ENCODE results near the gene C10orf67. TPM values are rescaled to one million over a fixed set of nuclear protein-coding genes. Genes with fewer than 3 reads are reported as not detected.

C10orf67 gene
- polyA plus RNA-seq, 1 experiment, result 0.15 TPM

DNA sequence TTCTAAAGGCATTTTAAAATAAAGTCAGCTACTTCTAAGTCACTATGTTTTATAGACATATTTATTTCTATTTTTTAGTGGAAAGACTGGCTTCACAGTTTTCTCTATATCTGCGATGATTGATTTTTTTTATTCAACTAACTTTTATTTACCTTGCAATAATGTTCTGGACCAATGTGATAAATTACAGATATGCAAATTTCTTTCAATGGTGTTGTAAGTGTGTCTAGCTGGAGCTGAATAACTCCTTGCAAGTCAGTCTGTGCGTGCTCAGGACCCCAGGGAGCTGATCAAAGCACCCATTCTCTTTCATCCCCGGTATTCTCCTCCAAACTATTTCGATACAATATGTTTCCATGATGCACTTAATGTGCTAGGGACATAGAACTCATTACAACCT is 142.8 kb downstream of the C10orf67 start:
- Histone ChIP-seq H3K4me3 (ENCODE audit: low read depth, low read length) (no peak overlapping the region), H3K27me3 (ENCODE audit: control insufficient read depth, insufficient read depth, low read length) (peaks cover 28% of the 10 kb centered on the region), H3K36me3 (ENCODE audit: control insufficient read depth, insufficient read depth, low read length) (no peaks in the 10 kb centered on the region; the same call in 1 of the 2 replicates)
- DNase-seq (ENCODE audit: low read depth), result no peak
- TF ChIP-seq, protein P1, sequence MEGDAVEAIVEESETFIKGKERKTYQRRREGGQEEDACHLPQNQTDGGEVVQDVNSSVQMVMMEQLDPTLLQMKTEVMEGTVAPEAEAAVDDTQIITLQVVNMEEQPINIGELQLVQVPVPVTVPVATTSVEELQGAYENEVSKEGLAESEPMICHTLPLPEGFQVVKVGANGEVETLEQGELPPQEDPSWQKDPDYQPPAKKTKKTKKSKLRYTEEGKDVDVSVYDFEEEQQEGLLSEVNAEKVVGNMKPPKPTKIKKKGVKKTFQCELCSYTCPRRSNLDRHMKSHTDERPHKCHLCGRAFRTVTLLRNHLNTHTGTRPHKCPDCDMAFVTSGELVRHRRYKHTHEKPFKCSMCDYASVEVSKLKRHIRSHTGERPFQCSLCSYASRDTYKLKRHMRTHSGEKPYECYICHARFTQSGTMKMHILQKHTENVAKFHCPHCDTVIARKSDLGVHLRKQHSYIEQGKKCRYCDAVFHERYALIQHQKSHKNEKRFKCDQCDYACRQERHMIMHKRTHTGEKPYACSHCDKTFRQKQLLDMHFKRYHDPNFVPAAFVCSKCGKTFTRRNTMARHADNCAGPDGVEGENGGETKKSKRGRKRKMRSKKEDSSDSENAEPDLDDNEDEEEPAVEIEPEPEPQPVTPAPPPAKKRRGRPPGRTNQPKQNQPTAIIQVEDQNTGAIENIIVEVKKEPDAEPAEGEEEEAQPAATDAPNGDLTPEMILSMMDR (IDR thresholded peaks at IDR 0.05; ENCODE audit: insufficient read depth, low read depth, low read length), result no peak
- ChIA-PET POLR2A (no interaction called here), CTCF (interaction anchor here (0.8 kb wide), 1 partner anchor 9 kb away, joined by 3 read pairs; no protein-coding TSS in a partner anchor)

DNA sequence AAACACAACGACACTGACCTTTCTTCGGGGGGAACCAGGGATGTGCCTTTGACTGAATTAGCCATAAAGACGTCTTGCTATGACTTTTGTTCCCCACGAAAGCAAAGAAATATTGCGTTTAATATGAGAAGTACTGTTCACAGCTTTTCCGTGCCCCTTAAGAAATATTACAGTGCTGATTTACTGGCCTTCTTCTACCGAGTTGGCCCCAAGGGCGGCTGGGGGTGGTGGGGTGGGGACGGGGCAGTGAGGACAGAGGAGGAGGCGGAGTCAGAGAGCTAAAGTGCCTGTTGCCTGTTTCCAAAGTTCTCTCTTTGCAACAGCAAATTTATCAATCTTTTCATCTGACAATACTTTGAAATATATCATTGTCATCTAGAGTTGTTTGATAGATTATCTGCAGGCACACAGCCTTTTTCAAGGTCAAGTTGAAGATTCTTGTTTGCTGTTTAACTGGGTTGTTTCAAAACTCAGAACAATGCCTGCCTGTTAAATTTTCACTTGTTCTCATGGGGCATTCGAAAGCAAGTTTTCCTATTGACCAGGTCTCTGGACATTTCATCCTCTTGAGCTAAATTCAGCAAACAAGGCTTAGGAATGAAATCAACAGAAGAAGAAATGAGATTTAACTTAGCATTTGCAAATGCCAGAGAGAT is 143.5 kb downstream of the C10orf67 start:
- POLR2A ChIA-PET, result no interaction called here
- Histone ChIP-seq H3K27me3 (ENCODE audit: control insufficient read depth, insufficient read depth, low read length) (peaks cover 32% of the 10 kb centered on the region), H3K4me3 (ENCODE audit: low read depth, low read length) (no peak overlapping the region), H3K36me3 (ENCODE audit: control insufficient read depth, insufficient read depth, low read length) (no peaks in the 10 kb centered on the region; the same call in 1 of the 2 replicates)
- CTCF ChIA-PET, result no interaction called here
- DNase-seq (ENCODE audit: low read depth), result no peak
- TF ChIP-seq, protein P1 (IDR thresholded peaks at IDR 0.05; ENCODE audit: insufficient read depth, low read depth, low read length), result no peak

DNA sequence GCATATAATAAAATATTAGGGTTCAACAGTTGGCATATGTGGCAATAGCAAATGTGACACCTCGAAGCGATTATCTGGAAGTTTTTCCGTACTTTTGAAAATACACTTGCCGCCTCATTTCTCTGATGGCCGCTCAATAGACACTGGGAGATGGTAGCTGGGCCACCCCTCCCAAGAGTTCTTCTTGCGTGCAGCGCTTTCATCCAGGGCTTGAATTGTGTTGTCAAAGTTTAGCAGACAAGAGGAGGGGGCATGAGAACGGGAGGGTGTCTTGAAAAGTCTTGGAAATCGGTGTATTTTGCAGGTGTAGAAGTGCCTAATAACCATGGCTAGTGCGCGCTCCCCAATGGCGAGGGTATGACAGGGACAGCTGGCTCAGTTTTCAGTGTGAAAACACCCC is 144.0 kb downstream of the C10orf67 start:
- DNase-seq (ENCODE audit: low read depth), result no peak
- H3K4me3 ChIP-seq (ENCODE audit: low read depth, low read length), result no peak overlapping the region
- H3K36me3 ChIP-seq (ENCODE audit: control insufficient read depth, insufficient read depth, low read length), result no peaks in the 10 kb centered on the region; the same call in 1 of the 2 replicates
- peaks cover 33% of the 10 kb centered on the region for H3K27me3 ChIP-seq (ENCODE audit: control insufficient read depth, insufficient read depth, low read length)
- TF ChIP-seq, protein P1 (IDR thresholded peaks at IDR 0.05; ENCODE audit: insufficient read depth, low read depth, low read length), result no peak
- ChIA-PET CTCF (interaction anchor here (0.6 kb wide), 1 partner anchor 349 kb away, joined by 3 read pairs; no protein-coding TSS in a partner anchor), POLR2A (no interaction called here)

DNA sequence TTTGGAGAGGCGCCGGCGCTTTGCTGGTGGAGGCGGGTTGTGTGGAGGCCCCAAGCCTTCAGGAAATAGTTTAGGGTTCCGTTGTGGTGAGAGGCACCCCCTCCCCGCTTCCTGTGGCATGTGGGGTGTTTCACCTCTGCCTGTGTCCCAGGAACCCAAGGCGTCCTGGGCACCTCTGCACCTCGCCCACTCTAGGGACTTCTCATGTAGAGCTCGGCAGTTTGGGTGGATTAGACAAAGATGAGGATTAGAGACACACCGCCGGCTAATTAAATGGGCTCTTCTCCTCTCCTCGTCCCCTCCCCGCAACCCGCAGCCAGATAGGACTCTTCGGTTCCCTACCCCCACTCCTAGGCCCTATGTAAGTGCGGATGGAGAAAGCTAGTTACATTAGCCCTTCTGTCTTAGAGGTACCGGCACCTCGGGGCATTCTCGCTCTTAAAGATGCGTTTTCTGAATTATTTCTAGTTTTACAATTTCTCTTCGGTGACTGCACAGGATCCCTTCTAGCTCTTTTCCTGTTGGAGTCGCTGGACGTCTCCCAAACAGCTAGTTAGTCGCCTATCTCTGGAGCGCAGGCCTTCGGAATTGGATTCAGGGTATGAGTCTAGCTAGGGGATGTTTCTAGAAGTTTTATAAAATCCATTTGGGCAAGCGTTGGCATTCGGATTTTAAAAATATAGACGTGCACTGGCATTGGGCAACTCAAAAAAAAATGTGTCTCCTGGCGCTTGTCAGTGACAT is 144.7 kb downstream of the C10orf67 start:
- no peaks in the 10 kb centered on the region; the same call in 1 of the 2 replicates for H3K36me3 ChIP-seq (ENCODE audit: control insufficient read depth, insufficient read depth, low read length)
- TF ChIP-seq, protein P1 (IDR thresholded peaks at IDR 0.05; ENCODE audit: insufficient read depth, low read depth, low read length), result no peak
- H3K4me3 ChIP-seq (ENCODE audit: low read depth, low read length), result no peak overlapping the region
- DNase-seq (ENCODE audit: low read depth), result no peak
- CTCF ChIA-PET, result interaction anchor here (0.6 kb wide), 2 partner anchors 350 to 502 kb away, joined by 3 read pairs; no protein-coding TSS in a partner anchor
- POLR2A ChIA-PET, result no interaction called here
- peaks cover 39% of the 10 kb centered on the region for H3K27me3 ChIP-seq (ENCODE audit: control insufficient read depth, insufficient read depth, low read length)
